Psoas muscle (tissue), 8 donors: ENCODE measurements around the gene PPP1R12A. TPM values are rescaled to one million over a fixed set of nuclear protein-coding genes. Genes with fewer than 3 reads are reported as not detected.

ENCODE experiments used
- ATAC-seq, 4 donors: fragments of 200-7000 bp; cut with Tn5 transposase; one replicate each; pipeline ENCODE4 v1.9.1; 2020; ENCODE audit warnings: moderate library complexity in 3 of 4, mild to moderate bottlenecking in 2 of 4
- DNase-seq, 2 donors: peaks; one replicate each; pipeline ENCODE4 v3.0.0-alpha.2; 2020
- H3K27ac ChIP-seq: fragments of 200-600 bp; one replicate; pipeline ENCODE4 v1.8.0; 2022
- H3K27me3 ChIP-seq, 3 donors: fragments of 200-600 bp in 1 of 3; one replicate each; pipeline versions ENCODE4 v1.6.1 to v1.8.0; 2013 to 2022; ENCODE audit warnings: low read length in 2 of 3, mild to moderate bottlenecking in 2 of 3, moderate library complexity in 1 of 3; ENCODE audit not compliant: insufficient read depth in 3 of 3
- H3K36me3 ChIP-seq, 2 donors: fragments of 200-600 bp in 1 of 2; one replicate each; pipeline versions ENCODE4 v1.6.1 to v1.8.0; 2013 to 2022; ENCODE audit warnings: low read depth in 1 of 2, mild to moderate bottlenecking in 1 of 2, moderate library complexity in 1 of 2; ENCODE audit not compliant: insufficient read depth in 1 of 2
- H3K4me1 ChIP-seq: fragments of 200-600 bp; one replicate; pipeline ENCODE4 v1.8.0; 2022
- H3K4me3 ChIP-seq: fragments of 200-600 bp; one replicate; pipeline ENCODE4 v1.8.0; 2022; ENCODE audit warnings: mild to moderate bottlenecking
- H3K9me3 ChIP-seq: fragments of 200-600 bp; one replicate; pipeline ENCODE4 v1.8.0; 2022
- CTCF ChIP-seq: fragments of 200-600 bp; IDR thresholded peaks from one replicate; pipeline ENCODE4 v1.8.0; 2022; ENCODE audit warnings: antibody characterized with exemption
- WGBS, 3 donors: extraction: QIAGEN DNeasy Blood & Tissue Kit; methylation state at CpG; one replicate each; pipeline versions ENCODE4 v1.1.6 to v1.1.7; 2013; 5-methylcytosine and 5-hydroxymethylcytosine counted together
- intact Hi-C, 2 donors: fragments of 100-400 bp; cut with DNase I; formaldehyde crosslinking; loops; one replicate each; pipeline versions ENCODE4 v1.11.0 to v1.14.2; 2022
- long read RNA-seq, 2 donors: library from polyadenylated mRNA; unstranded; transcript quantifications; one replicate each; pipeline ENCODE4 v2.0.0, GENCODE V29; 2021
- polyA plus RNA-seq, 3 donors: library from polyadenylated mRNA; stranded (reverse); fragments of 200-250 nt; gene quantifications; one replicate each; pipeline ENCODE4 v1.2.3, GENCODE V29; 2013
- total RNA-seq, 4 donors: library from RNA; stranded (reverse); fragmentation: NEBNext Ultra II Directional in 2 of 4; extraction: Animal tissue kit (Norgen Biotek cat#: 25700) in 2 of 4; gene quantifications; one replicate each; pipeline versions ENCODE4 v1.2.1 to v1.2.4, GENCODE V29; 2021 to 2023
- donor health status: healthy with polysubstance abuse.
- donor health status: DM: no; HTN: no; CAD: no; lungs with moderate emphysema.
- donor health status: Bipolar disorder and iron deficiency.
- donor health status: healthy.
- donor health status: DM: yes; HTN: yes; CAD: no.
- donor health status: DM: no; HTN: no; CAD: no.
- donor health status: DM: no; HTN: no; CAD: no.
- donor health status: DM: yes; HTN: yes; CAD: no.

Gene PPP1R12A
- 10 to 100 TPM; 37.8 to 51.2 (median 41.4) TPM for total RNA-seq
- polyA plus RNA-seq = 10 to 100 TPM in 2 of 3 donors, 1 to 10 TPM in 1; 9.5 to 17.2 (median 12.7) TPM
- long read RNA-seq, donor 1, partial matches to known transcripts = 19 of 43 reads
- long read RNA-seq, donor 1, other reads (novel, unspliced or antisense) = 20 of 43 reads
- long read RNA-seq, donor 2, partial matches to known transcripts = 16 of 63 reads
- long read RNA-seq, donor 2, other reads (novel, unspliced or antisense) = 43 of 63 reads

- Histone ChIP-seq H3K36me3 (no peaks in the 10 kb centered on the region), H3K4me1 (peaks cover 35% of the 10 kb centered on the region), H3K4me3 (peak within 1 kb of the TSS; percentile 92), H3K27ac (peak within 1 kb of the TSS; percentile 89), H3K27me3 (no peaks in the 10 kb centered on the region), H3K9me3 (no peaks in the 10 kb centered on the region)
- intact Hi-C loops = loop anchor here (2.0 to 10.0 kb wide), 2 partner anchors 90 to 252 kb away; no protein-coding TSS in a partner anchor
- ATAC-seq (peak; percentile 97 to 98 (median 98)), DNase-seq (peak; percentile 96 to 98)
- 0% methylated on average over 41 to 44 of the region's 44 CpGs for WGBS, 3 donors
- peak; percentile 20 for TF ChIP-seq CTCF
Measured at GRCh38 chr12:79935021-79935623, at the start of gene PPP1R12A. Gene PPP1R12A (minus strand): TSS chr12:79935097. CDS start chr12:79934931, 166 bp downstream.

DNA sequence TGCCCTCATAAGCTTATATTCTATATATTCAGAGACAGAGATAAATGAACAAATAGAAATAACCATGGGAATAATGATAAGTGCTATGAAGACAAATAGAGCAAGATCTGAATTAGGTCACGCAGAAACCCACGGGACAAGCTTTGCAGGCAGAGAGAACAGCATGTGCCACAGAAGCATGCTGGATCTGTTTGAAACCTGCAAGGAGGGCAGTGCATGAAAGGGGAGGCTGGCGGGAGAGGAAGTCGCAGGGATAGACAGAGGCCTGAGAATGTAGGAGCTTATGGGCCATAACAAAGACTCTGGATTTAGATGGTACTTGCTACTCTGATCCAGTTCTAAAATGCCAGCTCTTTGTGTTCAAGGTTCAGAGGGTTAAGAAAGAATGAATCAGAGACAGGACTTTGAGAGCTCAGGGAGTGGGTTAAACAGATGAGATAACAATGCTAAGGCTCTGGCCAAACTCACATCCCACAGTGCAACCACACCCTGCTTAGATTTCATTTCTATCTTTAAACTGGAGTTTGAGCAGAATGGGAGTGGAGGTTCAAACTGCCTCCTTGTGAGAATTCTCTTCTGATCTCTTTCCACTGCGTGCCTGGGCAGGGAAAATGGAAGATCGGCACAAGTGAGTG lies 49.2 kb upstream of the PPP1R12A start:
- TF ChIP-seq CTCF = no peak
- Histone ChIP-seq H3K4me3 (no peak overlapping the region), H3K27ac (no peak overlapping the region), H3K4me1 (no peaks in the 10 kb centered on the region), H3K27me3 (peaks cover 0 to 2% (median 0%) of the 10 kb centered on the region in 3 donors), H3K36me3 (no peaks in the 10 kb centered on the region), H3K9me3 (no peaks in the 10 kb centered on the region)
- no peak for ATAC-seq
- no peak for DNase-seq
- intact Hi-C loops = no loop called here
- WGBS, 3 donors = 73 to 79% (median 74%) methylated on average over 6 of the region's 6 CpGs

DNA sequence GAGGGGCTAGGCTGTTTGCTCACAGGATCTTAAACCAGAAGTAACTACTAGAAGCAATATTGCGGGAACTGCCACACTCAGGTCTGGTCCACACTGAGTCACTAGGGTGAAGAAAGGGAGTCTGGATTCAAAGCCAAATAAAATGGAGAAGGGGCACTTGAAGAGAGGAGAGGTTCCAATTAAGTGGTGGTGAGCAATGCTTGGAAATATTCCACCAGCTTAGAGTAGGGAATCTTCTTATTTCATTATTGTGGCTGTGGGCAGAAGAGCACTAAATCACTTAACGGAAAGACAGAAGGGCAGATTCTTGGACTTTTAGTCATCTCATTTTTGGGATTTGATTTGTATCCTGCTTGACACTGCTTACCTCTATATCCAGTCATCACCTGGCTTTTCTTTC lies 48.6 kb upstream of the PPP1R12A start:
- DNase-seq = no peak
- H3K27me3 ChIP-seq = peaks cover 0 to 2% (median 0%) of the 10 kb centered on the region in 3 donors
- H3K4me3 ChIP-seq = no peak overlapping the region
- H3K27ac ChIP-seq = no peak overlapping the region
- no peaks in the 10 kb centered on the region for H3K4me1 ChIP-seq
- no peak for ATAC-seq
- no peaks in the 10 kb centered on the region for H3K36me3 ChIP-seq
- intact Hi-C loops = no loop called here
- TF ChIP-seq CTCF = no peak
- no peaks in the 10 kb centered on the region for H3K9me3 ChIP-seq
- WGBS, 3 donors = 89 to 92% (median 91%) methylated on average over 2 of the region's 2 CpGs

GRCh38 chr12:79982086-79983062 lies 47.5 kb upstream of the PPP1R12A start:
- no peak overlapping the region for H3K4me3 ChIP-seq
- ATAC-seq (no peak), DNase-seq (no peak)
- intact Hi-C loops = no loop called here
- H3K27ac ChIP-seq = no peak overlapping the region
- H3K36me3 ChIP-seq = no peaks in the 10 kb centered on the region
- no peaks in the 10 kb centered on the region for H3K4me1 ChIP-seq
- 57 to 58% (median 58%) methylated on average over 5 of the region's 5 CpGs for WGBS, 3 donors
- no peaks in the 10 kb centered on the region for H3K9me3 ChIP-seq
- no peak for TF ChIP-seq CTCF
- H3K27me3 ChIP-seq = peaks cover 0 to 2% (median 0%) of the 10 kb centered on the region in 3 donors
